ENCODE results near the gene ATP5IF1. TPM values are rescaled to one million over a fixed set of nuclear protein-coding genes. Genes with fewer than 3 reads are reported as not detected.

The ATP5IF1 gene
- total and polyA plus RNA-seq, 2 of the 8 experiments (the other 6 are each of a cell fraction or from before 2014, with no cell fraction given), result 198 to 242 TPM

DNA sequence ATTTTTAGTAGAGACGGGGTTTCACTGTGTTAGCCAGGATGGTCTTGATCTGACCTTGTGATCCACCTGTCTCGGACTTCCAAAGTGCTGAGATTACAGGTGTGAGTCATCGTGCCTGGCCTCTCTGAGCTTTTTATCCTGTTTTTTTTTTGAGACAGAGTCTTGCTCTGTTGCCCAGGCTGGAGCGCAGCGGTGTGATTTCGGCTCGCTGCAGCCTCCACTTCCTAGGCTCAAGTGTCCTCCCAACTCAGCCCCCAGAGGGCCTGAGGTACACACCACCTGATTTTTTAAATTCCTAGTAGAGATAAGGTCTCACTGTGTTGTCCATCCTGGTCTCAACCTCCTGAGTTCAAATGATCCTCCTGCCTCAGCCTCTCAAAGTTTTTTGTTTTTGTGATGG is 43.8 kb downstream of the ATP5IF1 start:
- H3K79me1 ChIP-seq (ENCODE audit: low read depth, low read length), result no peaks in the 10 kb centered on the region
- no peak overlapping the region for H3K56ac ChIP-seq (replicated peaks; ENCODE audit: insufficient read length, low read depth, low read length)
- DNase-seq (ENCODE audit: low read depth in 1 of 2, low spot score in 2 of 2), result no peak
- H2BK120ac ChIP-seq (replicated peaks; ENCODE audit: low read depth, low read length), result no peak overlapping the region
- TF ChIP-seq HDAC6 (IDR thresholded peaks at IDR 0.05; ENCODE audit: low read depth, low read length) (no peak), NRF1 (IDR thresholded peaks at IDR 0.05; ENCODE audit: low read depth, low read length) (no peak), CTBP2 (IDR thresholded peaks at IDR 0.05; ENCODE audit: borderline replicate concordance, insufficient read depth, insufficient read length, low read length) (no peak), CHD1 (IDR thresholded peaks at IDR 0.05; ENCODE audit: low read depth, low read length) (no peak), EZH2 (IDR thresholded peaks at IDR 0.05; ENCODE audit: low read depth, low read length, severe bottlenecking) (no peak), RXRA (IDR thresholded peaks at IDR 0.05; ENCODE audit: insufficient read depth, low read depth, low read length) (no peak), KDM4A (IDR thresholded peaks at IDR 0.05; ENCODE audit: low read depth, low read length, severe bottlenecking) (no peak), SIX5 (IDR thresholded peaks at IDR 0.05; ENCODE audit: low read depth, low read length) (no peak), GABPA (IDR thresholded peaks at IDR 0.05; ENCODE audit: borderline replicate concordance, insufficient read depth, low read length) (no peak)
- TF ChIP-seq, protein P1, sequence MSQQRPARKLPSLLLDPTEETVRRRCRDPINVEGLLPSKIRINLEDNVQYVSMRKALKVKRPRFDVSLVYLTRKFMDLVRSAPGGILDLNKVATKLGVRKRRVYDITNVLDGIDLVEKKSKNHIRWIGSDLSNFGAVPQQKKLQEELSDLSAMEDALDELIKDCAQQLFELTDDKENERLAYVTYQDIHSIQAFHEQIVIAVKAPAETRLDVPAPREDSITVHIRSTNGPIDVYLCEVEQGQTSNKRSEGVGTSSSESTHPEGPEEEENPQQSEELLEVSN (IDR thresholded peaks at IDR 0.05), result no peak
- peaks cover 0 to 5% of the 10 kb centered on the region in 2 experiments for H4K20me1 ChIP-seq (replicated peaks in 1 of 2; ENCODE audit: control insufficient read depth in 1 of 2, insufficient read depth in 2 of 2, low read length in 2 of 2)
- H3K14ac ChIP-seq (ENCODE audit: insufficient read length), result no peak overlapping the region
- no peak overlapping the region for H3K9ac ChIP-seq (replicated peaks in 1 of 4; ENCODE audit: extremely low read depth in 1 of 4, low read depth in 3 of 4, low read length in 3 of 4)
- no peak overlapping the region for H4K91ac ChIP-seq (replicated peaks; ENCODE audit: insufficient read length, low read length)
- POLR2A ChIA-PET (ENCODE audit: partially characterized antibody), result interaction anchor here (1.2 to 20.8 kb wide), 4 partner anchors 9 to 31 kb away, joined by 3 to 324 read pairs (median 5); partner anchors contain the start of gene SESN2
- no peak overlapping the region for H2BK12ac ChIP-seq (ENCODE audit: low read depth, low read length)
- H3K18ac ChIP-seq (ENCODE audit: extremely low read depth, low read length), result no peak overlapping the region
- H4K8ac ChIP-seq (ENCODE audit: extremely low read depth, insufficient read depth, low read length), result no peak overlapping the region
- 97% methylated on average over 7 of the region's 7 CpGs; no CpG with 5 or more reads in 1 of the 2 experiments for WGBS, 2 experiments (ENCODE audit: extremely low coverage in 1 of 2, insufficient coverage in 1 of 2, insufficient read length in 1 of 2, insufficient replicate concordance in 2 of 2, low coverage in 1 of 2, low lambda C conversion rate in 2 of 2, missing lambda C conversion rate in 1 of 2)
- H3K23ac ChIP-seq (ENCODE audit: insufficient read length), result no peak overlapping the region
- no peaks in the 10 kb centered on the region for H3K4me1 ChIP-seq (replicated peaks in 1 of 4; ENCODE audit: control insufficient read depth in 3 of 4, insufficient read depth in 4 of 4, low read length in 3 of 4)
- no peak for FAIRE-seq
- H3K4ac ChIP-seq (replicated peaks; ENCODE audit: insufficient read length, low read depth, low read length), result no peak overlapping the region
- no peaks in the 10 kb centered on the region for H3K23me2 ChIP-seq (ENCODE audit: low read depth, low read length)
- H3K27ac ChIP-seq (ENCODE audit: low read depth, low read length), result no peak overlapping the region
- peaks cover 27 to 72% (median 48%) of the 10 kb centered on the region in 4 experiments for H3K36me3 ChIP-seq (ENCODE audit: control insufficient read depth in 2 of 4, insufficient read depth in 4 of 4, low read length in 3 of 4)
- no peaks in the 10 kb centered on the region for H3K27me3 ChIP-seq (replicated peaks in 1 of 4; ENCODE audit: control insufficient read depth in 3 of 4, extremely low read depth in 1 of 4, insufficient read depth in 3 of 4, low read length in 3 of 4)
- H3K4me2 ChIP-seq (ENCODE audit: insufficient read depth in 1 of 2, low read depth in 2 of 2, low read length in 2 of 2), result no peak overlapping the region
- no peak overlapping the region for H2AK5ac ChIP-seq (ENCODE audit: low read depth, low read length)
- no peaks in the 10 kb centered on the region for H3K9me3 ChIP-seq (ENCODE audit: insufficient read depth in 2 of 2, low read depth in 1 of 2, low read length in 1 of 2)
- no peak overlapping the region for H3K4me3 ChIP-seq (ENCODE audit: extremely low read depth in 1 of 4, insufficient read depth in 2 of 4, low read depth in 3 of 4, low read length in 4 of 4)
- H2BK5ac ChIP-seq (ENCODE audit: low read depth, low read length), result no peak overlapping the region
- H4K5ac ChIP-seq (ENCODE audit: insufficient read length, low read depth, low read length), result no peak overlapping the region
- CTCF ChIA-PET (ENCODE audit: partially characterized antibody), result interaction anchor here (0.8 to 2.7 kb wide), 3 partner anchors 30 to 48 kb away, joined by 3 to 9 read pairs (median 5); no protein-coding TSS in a partner anchor
- H2AFZ ChIP-seq (ENCODE audit: low read length), result no peak overlapping the region
- H3K79me2 ChIP-seq (ENCODE audit: control insufficient read depth in 1 of 2, insufficient read depth in 2 of 2, low read length in 2 of 2), result no peaks in the 10 kb centered on the region
- H2BK20ac ChIP-seq (ENCODE audit: low read length), result no peak overlapping the region
- H2BK15ac ChIP-seq (ENCODE audit: low read length), result no peak overlapping the region

Data from H1 (cell line).